HEK293 (cell line): ENCODE measurements around the gene C1orf21.

Experiments used
- CTCF ChIA-PET: fragments of 350-600 bp; formaldehyde crosslinking; extraction: SDS; loops from one replicate; lab custom pipeline; 2021; ENCODE audit warnings: antibody characterized with exemption; lab: Yijun Ruan, JAX
- POLR2A ChIA-PET: fragments of 300-600 bp; formaldehyde crosslinking; extraction: SDS; loops from one replicate; lab custom pipeline; 2020; ENCODE audit warnings: antibody characterized with exemption, inconsistent platforms; lab: Yijun Ruan, JAX
- H3K27ac ChIP-seq: fragments of 200-500 bp; sonication (Bioruptor generic); 2 replicates; pipeline ENCODE4 v1.5.1; 2014; ENCODE audit warnings: low read depth, low read length, control low read depth, inconsistent platforms; ENCODE audit errors: extremely low read depth
- H3K36me3 ChIP-seq, 2 experiments: fragments of 200-500 bp in 1 of 2; sonication (Bioruptor generic) in 1 of 2; 1 replicate in 1 of 2; 2 replicates in 1 of 2; pipeline ENCODE4 v1.5.1; 2014 to 2017; ENCODE audit warnings: inconsistent platforms in 2 of 2, low read length in 2 of 2; ENCODE audit not compliant: control insufficient read depth in 2 of 2, insufficient read depth in 1 of 2
- H3K4me1 ChIP-seq: fragments of 200-500 bp; sonication (Bioruptor generic); 2 replicates; pipeline ENCODE4 v1.5.1; 2014; ENCODE audit warnings: mild to moderate bottlenecking, low read length, inconsistent platforms; ENCODE audit not compliant: control insufficient read depth, insufficient read depth
- H3K4me3 ChIP-seq: 2 replicates; pipeline ENCODE4 v1.5.1; 2011; ENCODE audit warnings: low read depth, mild to moderate bottlenecking, control low read depth, low read length, moderate library complexity
- H3K9me3 ChIP-seq: fragments of 200-500 bp; sonication (Bioruptor generic); 2 replicates; pipeline ENCODE4 v1.5.1; 2014; ENCODE audit warnings: low read depth, low read length, inconsistent platforms; ENCODE audit not compliant: control insufficient read depth, insufficient read depth
- BCL6B ChIP-seq: fragments of 450-650 bp; formaldehyde crosslinking; IDR thresholded peaks from 2 replicates; pipeline ENCODE4 v1.5.1; 2017; ENCODE audit warnings: missing biosample characterization, missing genetic modification characterization
- IKZF3 ChIP-seq: fragments of 450-650 bp; IDR thresholded peaks from 2 replicates; pipeline ENCODE4 v1.5.0; 2018; ENCODE audit warnings: missing biosample characterization, mild to moderate bottlenecking, missing genetic modification characterization, moderate library complexity
- INSM2 ChIP-seq: fragments of 450-650 bp; formaldehyde crosslinking; IDR thresholded peaks from 2 replicates; pipeline ENCODE4 v1.5.1; 2016; ENCODE audit warnings: missing biosample characterization, missing genetic modification characterization
- KLF16 ChIP-seq: fragments of 450-650 bp; formaldehyde crosslinking; IDR thresholded peaks from 2 replicates; pipeline ENCODE4 v1.5.1; 2017; ENCODE audit warnings: missing biosample characterization, missing genetic modification characterization
- KLF7 ChIP-seq: fragments of 450-650 bp; formaldehyde crosslinking; IDR thresholded peaks from 2 replicates; pipeline ENCODE4 v1.5.1; 2016; ENCODE audit warnings: missing biosample characterization, missing genetic modification characterization, borderline replicate concordance
- RBAK ChIP-seq: fragments of 450-650 bp; formaldehyde crosslinking; IDR thresholded peaks from 2 replicates; pipeline ENCODE4 v1.5.1; 2016; ENCODE audit warnings: missing biosample characterization, missing genetic modification characterization
- SCRT1 ChIP-seq: fragments of 450-650 bp; formaldehyde crosslinking; IDR thresholded peaks from 2 replicates; pipeline ENCODE4 v1.5.1; 2016; ENCODE audit warnings: missing biosample characterization, missing genetic modification characterization, borderline replicate concordance
- SP7 ChIP-seq: fragments of 450-650 bp; formaldehyde crosslinking; IDR thresholded peaks from 2 replicates; pipeline ENCODE4 v1.5.1; 2016; ENCODE audit warnings: missing biosample characterization, missing genetic modification characterization
- YY1 ChIP-seq: fragments of 450-650 bp; formaldehyde crosslinking; IDR thresholded peaks from 2 replicates; pipeline ENCODE4 v1.5.1; 2018; ENCODE audit warnings: missing biosample characterization, missing genetic modification characterization
- YY2 ChIP-seq: fragments of 450-650 bp; formaldehyde crosslinking; IDR thresholded peaks from 2 replicates; pipeline ENCODE4 v1.5.1; 2016; ENCODE audit warnings: missing biosample characterization, missing genetic modification characterization
- ZBTB21 ChIP-seq: fragments of 450-650 bp; formaldehyde crosslinking; IDR thresholded peaks from 2 replicates; pipeline ENCODE4 v1.5.1; 2017; ENCODE audit warnings: missing biosample characterization, missing genetic modification characterization
- ZBTB48 ChIP-seq: fragments of 450-650 bp; formaldehyde crosslinking; IDR thresholded peaks from 2 replicates; pipeline ENCODE4 v1.5.1; 2016; ENCODE audit warnings: missing biosample characterization, missing genetic modification characterization
- ZFP37 ChIP-seq: fragments of 450-650 bp; formaldehyde crosslinking; IDR thresholded peaks from 2 replicates; pipeline ENCODE4 v1.5.1; 2016; ENCODE audit warnings: missing biosample characterization, missing genetic modification characterization
- ZNF214 ChIP-seq: fragments of 450-650 bp; formaldehyde crosslinking; IDR thresholded peaks from 2 replicates; pipeline ENCODE4 v1.5.1; 2017; ENCODE audit warnings: missing biosample characterization, mild to moderate bottlenecking, missing genetic modification characterization, borderline replicate concordance
- ZNF274 ChIP-seq, 2 experiments: fragments of 200-500 bp in 1 of 2; fragments of 450-650 bp in 1 of 2; sonication (Bioruptor generic) in 1 of 2; formaldehyde crosslinking in 1 of 2; IDR thresholded peaks; 2 replicates each; pipeline versions ENCODE4 v1.5.1 to v1.6.1; 2014 to 2016; ENCODE audit warnings: borderline replicate concordance in 1 of 2, inconsistent platforms in 1 of 2, low read length in 1 of 2, missing biosample characterization in 1 of 2, missing genetic modification characterization in 1 of 2
- ZNF341 ChIP-seq: fragments of 450-650 bp; formaldehyde crosslinking; IDR thresholded peaks from 2 replicates; pipeline ENCODE4; 2016; ENCODE audit warnings: low read depth, missing biosample characterization, missing genetic modification characterization
- ZNF394 ChIP-seq: fragments of 450-650 bp; formaldehyde crosslinking; IDR thresholded peaks from 2 replicates; pipeline ENCODE4 v1.5.1; 2016; ENCODE audit warnings: missing biosample characterization, missing genetic modification characterization, mild to moderate bottlenecking, moderate library complexity, borderline replicate concordance
- ZNF423 ChIP-seq: fragments of 450-650 bp; formaldehyde crosslinking; IDR thresholded peaks from 2 replicates; pipeline ENCODE4 v1.5.1; 2016; ENCODE audit warnings: missing biosample characterization, missing genetic modification characterization
- ZNF623 ChIP-seq: fragments of 450-650 bp; formaldehyde crosslinking; IDR thresholded peaks from 2 replicates; pipeline ENCODE4 v1.5.1; 2016; ENCODE audit warnings: missing biosample characterization, missing genetic modification characterization
- ZNF626 ChIP-seq: fragments of 450-650 bp; sonication (Bioruptor Pico); formaldehyde crosslinking; IDR thresholded peaks from 2 replicates; pipeline ENCODE4 v1.5.1; 2018; ENCODE audit warnings: missing biosample characterization, missing genetic modification characterization, inconsistent platforms
- ZNF792 ChIP-seq: fragments of 450-650 bp; formaldehyde crosslinking; IDR thresholded peaks from 2 replicates; pipeline ENCODE4 v1.5.1; 2016; ENCODE audit warnings: missing biosample characterization, missing genetic modification characterization
- ZSCAN5A ChIP-seq: fragments of 450-650 bp; formaldehyde crosslinking; IDR thresholded peaks from 2 replicates; pipeline ENCODE4 v1.5.1; 2016; ENCODE audit warnings: missing biosample characterization, missing genetic modification characterization
- TF ChIP-seq, protein P1 (sequence below): fragments of 450-650 bp; formaldehyde crosslinking; IDR thresholded peaks from 2 replicates; pipeline ENCODE4 v1.5.1; 2016; ENCODE audit warnings: missing biosample characterization, missing genetic modification characterization

C1orf21 gene

DNA sequence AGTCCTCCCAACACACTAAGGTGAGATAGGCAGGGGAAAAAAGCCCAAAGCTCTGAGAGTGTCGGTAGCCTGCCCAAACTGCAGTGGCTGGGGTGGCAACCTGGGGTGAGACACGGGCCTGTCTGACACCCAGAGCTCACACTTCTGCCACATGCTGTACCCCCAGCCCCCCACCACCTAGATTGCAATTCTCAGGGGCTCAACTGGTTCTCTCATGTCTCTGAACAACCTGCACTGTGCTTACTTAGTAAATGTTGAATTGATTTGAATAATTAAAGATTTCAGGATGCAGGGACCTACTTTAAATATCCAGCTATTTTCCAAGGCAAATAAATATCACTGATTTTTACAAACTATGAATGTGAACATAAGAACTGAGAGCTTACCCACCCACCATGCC lies 252.4 kb downstream of the C1orf21 start:
- Histone ChIP-seq H3K27ac (no peak overlapping the region), H3K4me3 (no peak overlapping the region), H3K4me1 (no peaks in the 10 kb centered on the region)
- CTCF ChIA-PET: interaction anchor here (0.9 kb wide), 1 partner anchor 25 kb away, joined by 4 read pairs; no protein-coding TSS in a partner anchor
- TF ChIP-seq ZNF423 (tag by site-specific recombination) (no peak), KLF7 (no peak), RBAK (tag by site-specific recombination) (no peak), SP7 (tag by site-specific recombination) (no peak), IKZF3 (no peak), ZNF214 (tag by site-specific recombination) (no peak), BCL6B (no peak), ZNF626 (tag by site-specific recombination) (no peak), ZNF394 (no peak), YY2 (tag by site-specific recombination) (no peak), ZNF792 (tag by site-specific recombination) (no peak), KLF16 (tag by site-specific recombination) (no peak), ZNF274 (IDR thresholded peaks at IDR 0.05; ENCODE audit: low read length) (no peak), ZNF274 (tag by site-specific recombination; IDR thresholded peaks at IDR 0.05; ENCODE audit: borderline replicate concordance) (no peak), ZFP37 (tag by site-specific recombination) (no peak), INSM2 (tag by site-specific recombination) (no peak), YY1 (tag by site-specific recombination) (no peak), ZBTB21 (no peak)
- TF ChIP-seq, all 188 proteins: peak for 0
- POLR2A ChIA-PET: no interaction called here
- no peaks in the 10 kb centered on the region for H3K9me3 ChIP-seq
- no peaks in the 10 kb centered on the region for H3K36me3 ChIP-seq

DNA sequence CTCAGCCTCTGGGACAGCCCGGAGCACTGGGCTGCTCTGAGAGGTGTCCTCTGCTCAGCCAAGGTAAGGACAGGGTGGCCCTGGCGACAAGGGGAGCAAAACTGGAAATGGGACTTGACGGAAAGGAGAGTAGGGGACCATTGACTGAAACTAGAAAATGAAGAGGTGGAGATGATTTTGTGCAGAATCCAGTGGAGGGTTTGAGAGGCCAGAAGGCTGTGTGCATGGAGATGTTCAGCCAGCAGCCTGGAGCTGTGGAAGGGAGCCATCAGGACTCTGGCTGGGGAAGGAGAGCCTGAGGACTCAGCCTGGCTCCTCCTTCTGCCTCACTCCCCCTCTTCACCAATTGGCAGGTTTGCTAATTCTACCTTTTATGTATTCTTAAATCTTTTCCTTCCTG lies 253.7 kb downstream of the C1orf21 start:
- CTCF ChIA-PET: no interaction called here
- no peak overlapping the region for H3K4me3 ChIP-seq
- no peaks in the 10 kb centered on the region for H3K36me3 ChIP-seq
- no peaks in the 10 kb centered on the region for H3K9me3 ChIP-seq
- no peak overlapping the region for H3K27ac ChIP-seq
- H3K4me1 ChIP-seq: no peaks in the 10 kb centered on the region
- TF ChIP-seq KLF7 (no peak), ZBTB48 (tag by site-specific recombination) (no peak), ZNF623 (tag by site-specific recombination) (no peak), SCRT1 (tag by site-specific recombination) (no peak), ZSCAN5A (tag by site-specific recombination) (no peak), ZNF341 (tag by site-specific recombination) (no peak), ZNF626 (tag by site-specific recombination) (no peak)
- TF ChIP-seq, protein P1, sequence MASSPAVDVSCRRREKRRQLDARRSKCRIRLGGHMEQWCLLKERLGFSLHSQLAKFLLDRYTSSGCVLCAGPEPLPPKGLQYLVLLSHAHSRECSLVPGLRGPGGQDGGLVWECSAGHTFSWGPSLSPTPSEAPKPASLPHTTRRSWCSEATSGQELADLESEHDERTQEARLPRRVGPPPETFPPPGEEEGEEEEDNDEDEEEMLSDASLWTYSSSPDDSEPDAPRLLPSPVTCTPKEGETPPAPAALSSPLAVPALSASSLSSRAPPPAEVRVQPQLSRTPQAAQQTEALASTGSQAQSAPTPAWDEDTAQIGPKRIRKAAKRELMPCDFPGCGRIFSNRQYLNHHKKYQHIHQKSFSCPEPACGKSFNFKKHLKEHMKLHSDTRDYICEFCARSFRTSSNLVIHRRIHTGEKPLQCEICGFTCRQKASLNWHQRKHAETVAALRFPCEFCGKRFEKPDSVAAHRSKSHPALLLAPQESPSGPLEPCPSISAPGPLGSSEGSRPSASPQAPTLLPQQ (tag by site-specific recombination): no peak
- POLR2A ChIA-PET: no interaction called here
